HG03108 (cell line): ENCODE results near the gene TNFRSF19.
"Not testable (repeated sequence)": the region's sequence is repeated elsewhere in the genome, so short reads cannot be mapped to it uniquely, and the experiment has no call there.

Experiments used
- ATAC-seq: cut with Tn5 transposase; IDR thresholded peaks from one replicate; pipeline ENCODE4 v1.9.1; 2021; ENCODE audit warnings: moderate library complexity; ENCODE audit not compliant: unreplicated experiment

The TNFRSF19 gene

GRCh38 chr13:23652909-23653726 lies 82.9 kb downstream of the TNFRSF19 start:
- ATAC-seq: no peak

GRCh38 chr13:23654111-23655110 lies 84.2 kb downstream of the TNFRSF19 start:
- ATAC-seq: no peak

GRCh38 chr13:23655321-23655720 lies 85.1 kb downstream of the TNFRSF19 start:
- no peak for ATAC-seq

GRCh38 chr13:23656637-23657371 lies 86.6 kb downstream of the TNFRSF19 start:
- no peak for ATAC-seq

- no peak for ATAC-seq
These were observed 88.8 kb downstream of the TNFRSF19 start for GRCh38 chr13:23658929-23659541.

- no peak for ATAC-seq
These were observed 90.0 kb downstream of the TNFRSF19 start for GRCh38 chr13:23660249-23660648.

- no peak for ATAC-seq
These were observed 96.4 kb downstream of the TNFRSF19 start for GRCh38 chr13:23666582-23666981.

GRCh38 chr13:23667750-23668149 lies 97.5 kb downstream of the TNFRSF19 start:
- ATAC-seq: no peak

- ATAC-seq: no peak
These were observed 98.3 kb downstream of the TNFRSF19 start for GRCh38 chr13:23668562-23668961.

GRCh38 chr13:23670793-23671192 lies 100.6 kb downstream of the TNFRSF19 start:
- ATAC-seq: no peak

GRCh38 chr13:23671377-23671776 lies 101.2 kb downstream of the TNFRSF19 start:
- no peak for ATAC-seq

GRCh38 chr13:23671897-23672296 lies 101.7 kb downstream of the TNFRSF19 start:
- ATAC-seq: no peak

GRCh38 chr13:23672616-23673015 lies 102.4 kb downstream of the TNFRSF19 start:
- no peak for ATAC-seq

GRCh38 chr13:23673354-23673753 lies 103.1 kb downstream of the TNFRSF19 start:
- no peak for ATAC-seq

GRCh38 chr13:23673867-23674605 lies 103.8 kb downstream of the TNFRSF19 start:
- ATAC-seq: no peak

- no peak for ATAC-seq
These were observed 104.8 kb downstream of the TNFRSF19 start for GRCh38 chr13:23674795-23675640.

GRCh38 chr13:23677679-23678288 lies 107.6 kb downstream of the TNFRSF19 start:
- ATAC-seq: not testable (repeated sequence)

- ATAC-seq: no peak
These were observed 108.6 kb downstream of the TNFRSF19 start for GRCh38 chr13:23678795-23679194.
